Vagina (tissue), 2 donors: ENCODE measurements around the gene ANKRD1. TPM values are rescaled to one million over a fixed set of nuclear protein-coding genes. Genes with fewer than 3 reads are reported as not detected.
"Not testable (repeated sequence)": the region's sequence is repeated elsewhere in the genome, so short reads cannot be mapped to it uniquely, and the experiment has no call there.

Source experiments
- DNase-seq, 2 donors: peaks; one replicate each; pipeline ENCODE4 v3.0.0-alpha.2; 2017; ENCODE audit errors: extremely low spot score in 2 of 2
- H3K27ac ChIP-seq: fragments of 200-600 bp; sonication (generic); one replicate; pipeline ENCODE4 v1.5.1; 2019
- H3K27me3 ChIP-seq: fragments of 200-600 bp; sonication (generic); one replicate; pipeline ENCODE4 v1.5.1; 2019
- H3K36me3 ChIP-seq, 2 donors: fragments of 200-600 bp; sonication (generic); one replicate each; pipeline ENCODE4 v1.5.1; 2017 to 2019
- H3K4me1 ChIP-seq: fragments of 200-600 bp; sonication (generic); one replicate; pipeline ENCODE4 v1.5.1; 2019
- H3K4me3 ChIP-seq, 2 donors: fragments of 200-600 bp; sonication (generic); 1 replicate in 1 of 2; 2 replicates in 1 of 2; pipeline ENCODE4 v1.5.1; 2016 to 2019
- H3K9me3 ChIP-seq: fragments of 200-600 bp; sonication (generic); one replicate; pipeline ENCODE4 v1.5.1; 2019
- CTCF ChIP-seq, 3 experiments: fragments of 450-650 bp in 2 of 3; fragments of 200-600 bp in 1 of 3; sonication (generic) in 1 of 3; IDR thresholded peaks; one replicate each; pipeline ENCODE4 v1.5.1; 2017 to 2019; ENCODE audit warnings: antibody characterized with exemption in 3 of 3, mild to moderate bottlenecking in 2 of 3, moderate library complexity in 2 of 3
- POLR2A ChIP-seq, 2 donors: fragments of 450-650 bp; IDR thresholded peaks; one replicate each; pipeline ENCODE4 v1.6.1; 2017; ENCODE audit warnings: antibody characterized with exemption in 2 of 2, mild to moderate bottlenecking in 2 of 2, moderate library complexity in 2 of 2
- POLR2AphosphoS5 ChIP-seq, 2 donors: sonication (generic); formaldehyde crosslinking; IDR thresholded peaks; one replicate each; pipeline ENCODE4 v1.9.0; 2017; ENCODE audit warnings: antibody characterized with exemption in 2 of 2, mild to moderate bottlenecking in 2 of 2, low read depth in 1 of 2; ENCODE audit not compliant: insufficient read depth in 1 of 2
- intact Hi-C: fragments of 100-400 bp; cut with DNase I; formaldehyde crosslinking; loops from one replicate; pipeline ENCODE4 v1.15.1; 2023
- total RNA-seq: library from RNA; depleted of rRNA; stranded (reverse); fragments of >200 nt; gene quantifications from one replicate; pipeline ENCODE4 v1.2.3, GENCODE V29; 2016

Gene ANKRD1
- total RNA-seq, 1 donor from 2014 or later: not detected

- no peak overlapping the region for H3K4me3 ChIP-seq
- no peaks in the 10 kb centered on the region for H3K36me3 ChIP-seq
- DNase-seq: no peak
Observed at GRCh38 chr10:90944749-90945148, 23.9 kb upstream of the ANKRD1 start.

GRCh38 chr10:90942980-90943379 is 22.1 kb upstream of the ANKRD1 start:
- H3K4me3 ChIP-seq, H3K27ac ChIP-seq, H3K4me1 ChIP-seq, H3K9me3 ChIP-seq, H3K27me3 ChIP-seq, DNase-seq, H3K36me3 ChIP-seq, intact Hi-C loops: not testable (repeated sequence)

More at GRCh38 chr10:90944749-90945148, 23.9 kb upstream of the ANKRD1 start:
- Histone ChIP-seq H3K27me3 (no peaks in the 10 kb centered on the region), H3K27ac (no peak overlapping the region), H3K9me3 (no peaks in the 10 kb centered on the region), H3K4me1 (no peaks in the 10 kb centered on the region)
- intact Hi-C loops: no loop called here
- no peak for TF ChIP-seq POLR2AphosphoS5 (IDR thresholded peaks at IDR 0.05; ENCODE audit: insufficient read depth in 1 of 2, low read depth in 1 of 2)
- TF ChIP-seq CTCF (IDR thresholded peaks at IDR 0.05): no peak
- TF ChIP-seq POLR2A (IDR thresholded peaks at IDR 0.05): no peak

DNA sequence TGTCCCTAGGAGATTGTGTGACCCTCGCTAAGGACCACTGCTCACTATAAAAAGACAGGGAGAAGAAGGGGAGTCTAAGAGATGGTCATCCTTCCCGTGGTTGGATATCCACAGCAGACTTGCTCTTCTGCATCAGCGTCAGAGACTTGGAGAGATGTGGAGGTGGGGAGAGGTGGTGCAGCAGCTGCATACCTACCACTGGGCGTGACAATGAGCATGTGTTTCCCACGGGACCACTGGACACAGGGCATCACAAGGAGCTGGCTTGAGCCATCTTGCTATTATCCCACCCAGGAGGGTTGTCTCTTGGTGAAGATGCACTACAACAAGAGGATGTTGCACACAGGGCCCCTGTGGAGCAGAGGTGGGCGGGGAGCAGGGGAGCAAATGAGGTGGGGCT is 18.8 kb upstream of the ANKRD1 start:
- H3K4me1 ChIP-seq: no peaks in the 10 kb centered on the region
- DNase-seq: no peak
- TF ChIP-seq POLR2AphosphoS5 (IDR thresholded peaks at IDR 0.05; ENCODE audit: insufficient read depth in 1 of 2, low read depth in 1 of 2) (no peak), CTCF (IDR thresholded peaks at IDR 0.05) (no peak), POLR2A (IDR thresholded peaks at IDR 0.05) (no peak)
- intact Hi-C loops: no loop called here
- no peak overlapping the region for H3K27ac ChIP-seq
- H3K27me3 ChIP-seq: no peaks in the 10 kb centered on the region
- H3K4me3 ChIP-seq: no peak overlapping the region
- H3K36me3 ChIP-seq: no peaks in the 10 kb centered on the region
- H3K9me3 ChIP-seq: no peaks in the 10 kb centered on the region

DNA sequence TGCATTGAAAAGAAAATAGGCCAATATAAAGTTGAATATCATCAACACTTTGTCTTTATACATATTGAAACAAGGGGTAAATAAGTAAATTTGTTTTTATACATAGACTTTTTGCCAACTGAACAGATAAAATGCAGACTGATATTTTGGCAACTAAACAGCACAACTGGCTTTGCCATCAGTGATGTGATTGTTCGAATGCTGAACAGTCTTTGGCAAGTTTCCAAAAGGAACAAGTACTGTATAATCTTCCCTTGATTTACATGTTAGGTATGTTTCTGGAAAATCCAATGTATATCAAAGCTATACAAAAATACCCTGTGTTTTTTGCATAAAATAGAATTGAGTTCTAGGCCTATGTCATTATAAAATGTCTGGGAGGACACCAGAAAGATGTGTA is 18.2 kb upstream of the ANKRD1 start:
- no peaks in the 10 kb centered on the region for H3K9me3 ChIP-seq
- no peaks in the 10 kb centered on the region for H3K4me1 ChIP-seq
- H3K27me3 ChIP-seq: no peaks in the 10 kb centered on the region
- no peak overlapping the region for H3K4me3 ChIP-seq
- intact Hi-C loops: no loop called here
- no peak for DNase-seq
- H3K27ac ChIP-seq: no peak overlapping the region
- no peaks in the 10 kb centered on the region for H3K36me3 ChIP-seq
- TF ChIP-seq POLR2A (IDR thresholded peaks at IDR 0.05) (no peak), CTCF (IDR thresholded peaks at IDR 0.05) (no peak), POLR2AphosphoS5 (IDR thresholded peaks at IDR 0.05; ENCODE audit: insufficient read depth in 1 of 2, low read depth in 1 of 2) (no peak)

DNA sequence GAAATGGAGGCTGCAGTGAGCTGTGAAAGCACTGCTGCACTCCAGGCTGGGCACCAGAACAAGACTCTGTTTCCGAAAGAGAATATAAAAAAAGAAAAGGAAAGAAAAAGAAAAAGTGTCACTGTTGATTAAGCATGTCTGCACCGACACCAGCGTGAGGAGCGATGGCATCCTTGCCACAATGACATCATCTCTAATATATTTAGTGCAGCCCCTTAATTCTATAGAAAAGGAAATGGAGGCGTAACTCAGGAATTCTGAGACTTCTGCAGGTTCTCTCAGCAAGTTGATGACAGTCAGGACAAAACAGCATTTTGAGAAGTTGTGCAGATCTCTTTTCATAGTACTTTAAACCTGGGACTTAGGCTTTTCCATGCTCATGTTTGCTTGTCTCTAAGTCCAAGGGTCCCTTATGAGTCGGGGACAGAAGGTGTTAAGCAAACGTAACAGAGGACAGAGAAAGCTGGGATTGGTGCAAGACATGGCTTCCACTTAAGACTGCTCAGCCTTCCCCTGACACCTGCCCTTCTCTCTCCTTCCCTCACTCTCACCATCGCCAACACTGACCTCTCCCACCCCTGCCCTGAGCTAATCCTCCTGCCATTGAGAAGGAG is 16.9 kb upstream of the ANKRD1 start:
- H3K27ac ChIP-seq: no peak overlapping the region
- H3K4me3 ChIP-seq: no peak overlapping the region
- no peaks in the 10 kb centered on the region for H3K4me1 ChIP-seq
- DNase-seq: no peak
- TF ChIP-seq CTCF (IDR thresholded peaks at IDR 0.05) (no peak), POLR2AphosphoS5 (IDR thresholded peaks at IDR 0.05; ENCODE audit: insufficient read depth in 1 of 2, low read depth in 1 of 2) (no peak), POLR2A (IDR thresholded peaks at IDR 0.05) (no peak)
- no peaks in the 10 kb centered on the region for H3K27me3 ChIP-seq
- intact Hi-C loops: no loop called here
- no peaks in the 10 kb centered on the region for H3K36me3 ChIP-seq
- no peaks in the 10 kb centered on the region for H3K9me3 ChIP-seq
